SIG-M5 treated with dmso at 0.1 percent for 504 hours (cell line): Measurements from ENCODE around the gene DOCK9.
A peak's percentile ranks its signal among the peaks of the same experiment; 100 is the strongest.
"Not testable (repeated sequence)": the region's sequence is repeated elsewhere in the genome, so short reads cannot be mapped to it uniquely, and the experiment has no call there.

ENCODE experiments used
- DNase-seq: peaks from one replicate; lab custom pipeline; 2025; ENCODE audit not compliant: unreplicated experiment; lab: John Stamatoyannopoulos, UW

The DOCK9 gene

DNA sequence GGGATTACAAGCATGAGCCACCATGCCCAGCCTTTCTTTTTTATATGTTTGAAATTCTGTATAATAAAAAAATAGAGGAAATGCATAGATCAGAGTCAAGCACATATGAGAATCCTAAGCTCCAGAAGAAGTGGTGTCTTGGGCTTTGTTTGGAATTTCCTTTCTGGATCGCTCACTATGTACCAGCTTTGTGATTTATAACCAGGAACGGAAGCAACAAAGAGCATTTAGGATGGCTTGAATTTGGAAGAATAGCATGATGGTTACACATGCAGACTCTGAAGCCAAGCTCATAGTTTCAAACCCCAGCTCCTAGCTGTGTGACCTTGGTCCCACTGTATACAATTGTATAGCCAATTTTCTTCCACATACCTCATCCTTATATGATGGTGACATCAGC is 197.4 kb downstream of the DOCK9 start:
- DNase-seq = no peak

GRCh38 chr13:98779695-98780094 is 198.2 kb downstream of the DOCK9 start:
- DNase-seq = no peak

DNA sequence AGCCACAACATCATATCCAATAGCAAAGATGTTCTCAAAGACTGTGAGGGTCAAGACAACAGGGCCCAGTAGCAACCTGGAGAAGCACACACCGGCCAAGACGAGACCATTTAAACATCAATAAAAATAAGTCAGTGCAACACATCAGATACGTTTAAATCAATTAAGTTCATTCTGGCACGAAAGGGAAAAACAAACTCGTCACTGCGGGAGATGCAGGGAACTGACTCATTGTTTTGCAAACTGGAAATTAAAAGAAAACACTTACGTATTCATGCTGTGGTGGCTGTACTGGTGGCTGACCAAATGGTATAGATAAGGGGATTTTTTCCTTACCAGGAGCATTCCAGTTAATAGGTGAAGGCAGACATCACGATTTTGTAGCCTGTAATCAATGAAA is 199.1 kb downstream of the DOCK9 start:
- DNase-seq = no peak

DNA sequence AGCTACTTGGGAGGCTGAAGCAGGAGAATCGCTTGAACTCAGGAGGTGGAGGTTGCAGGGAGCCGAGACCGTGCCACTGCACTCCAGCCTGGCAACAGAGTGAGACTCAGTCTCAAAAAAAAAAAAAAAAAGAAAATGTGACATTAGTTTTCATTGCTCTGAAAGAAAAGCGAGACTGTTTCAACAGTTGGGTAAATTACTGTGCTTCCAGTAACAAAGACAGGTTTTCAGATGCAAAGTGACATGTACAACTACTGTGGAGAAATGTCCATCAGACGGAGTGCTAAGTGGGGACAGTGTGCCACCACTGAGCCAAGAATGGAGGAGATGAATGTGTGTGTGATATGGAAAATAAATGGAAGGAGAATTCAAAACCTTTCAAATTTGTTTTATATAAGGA is 201.2 kb downstream of the DOCK9 start:
- no peak for DNase-seq

DNA sequence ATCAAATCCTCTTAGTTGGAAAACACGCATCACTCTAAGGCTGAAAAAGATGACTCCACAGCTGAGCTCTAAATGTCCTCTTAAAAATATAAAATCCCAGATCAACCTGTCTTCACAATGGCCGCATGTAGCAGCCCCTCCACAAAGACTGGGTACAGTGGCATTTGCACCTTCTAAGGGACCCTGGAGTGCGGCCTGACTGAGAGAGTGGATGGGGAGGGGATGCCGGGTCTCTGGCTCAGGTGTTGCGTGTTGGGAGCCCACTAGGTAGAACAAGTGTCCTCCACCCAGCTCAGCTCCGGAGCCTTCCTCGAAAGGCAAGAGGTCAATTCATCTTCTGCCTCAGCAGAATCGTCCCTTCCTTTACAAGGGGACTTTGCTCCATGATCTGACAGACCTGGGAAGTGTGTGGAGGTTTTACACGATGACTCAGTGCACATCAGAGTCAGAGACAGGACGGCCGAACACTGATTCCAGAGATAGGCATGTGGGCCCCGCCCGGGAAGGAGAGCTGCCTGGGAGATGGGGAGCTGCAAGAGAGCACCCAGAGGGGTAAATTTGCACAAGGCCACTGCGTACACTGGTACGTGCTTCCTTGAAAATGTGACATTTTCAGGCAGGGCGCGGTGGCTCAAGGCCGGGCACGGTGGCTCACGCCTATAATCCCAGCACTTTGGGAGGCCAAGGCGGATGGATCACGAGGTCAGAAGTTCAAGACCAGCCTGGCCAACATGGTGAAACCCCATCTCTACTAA is 201.8 kb downstream of the DOCK9 start:
- no peak for DNase-seq

DNA sequence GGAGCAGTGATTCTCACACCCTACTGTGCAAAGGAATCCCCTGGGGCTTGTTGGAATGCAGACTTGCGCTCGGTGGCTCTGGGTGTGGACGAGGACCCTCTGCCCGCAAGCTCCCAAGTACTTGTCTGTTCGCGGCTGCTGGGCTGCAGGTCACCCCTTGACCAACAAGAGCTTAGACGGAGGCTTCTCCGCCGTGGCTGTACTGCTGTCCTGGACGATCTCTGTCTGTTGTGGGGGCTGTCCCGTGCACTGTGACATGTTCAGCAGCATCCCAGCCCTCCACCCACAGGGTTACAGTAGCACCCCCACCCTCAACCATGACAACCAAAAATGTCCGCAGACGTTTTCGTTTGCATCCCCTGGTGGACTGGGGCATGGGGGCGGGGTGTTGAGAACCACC is 202.5 kb downstream of the DOCK9 start:
- no peak for DNase-seq

DNA sequence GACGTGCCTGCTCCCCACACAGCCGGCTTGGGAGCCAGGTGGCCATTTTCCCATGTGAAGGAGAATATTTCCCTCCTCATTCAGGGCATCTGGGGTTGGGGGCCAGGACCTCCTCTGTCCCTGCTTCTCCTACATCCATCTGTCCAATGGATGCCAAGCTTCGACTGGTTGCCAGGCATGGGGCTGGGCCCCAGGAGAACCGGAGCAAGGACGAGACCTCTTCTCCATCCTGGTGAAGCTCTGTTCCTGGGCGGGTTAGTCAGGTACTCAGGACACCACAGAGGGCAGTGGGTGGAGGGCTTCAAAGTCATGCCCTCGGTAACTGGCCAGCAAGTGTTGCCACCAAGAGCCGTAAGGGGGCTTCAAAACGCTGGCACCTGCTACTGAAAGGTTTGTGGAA is 203.1 kb downstream of the DOCK9 start:
- no peak for DNase-seq

DNA sequence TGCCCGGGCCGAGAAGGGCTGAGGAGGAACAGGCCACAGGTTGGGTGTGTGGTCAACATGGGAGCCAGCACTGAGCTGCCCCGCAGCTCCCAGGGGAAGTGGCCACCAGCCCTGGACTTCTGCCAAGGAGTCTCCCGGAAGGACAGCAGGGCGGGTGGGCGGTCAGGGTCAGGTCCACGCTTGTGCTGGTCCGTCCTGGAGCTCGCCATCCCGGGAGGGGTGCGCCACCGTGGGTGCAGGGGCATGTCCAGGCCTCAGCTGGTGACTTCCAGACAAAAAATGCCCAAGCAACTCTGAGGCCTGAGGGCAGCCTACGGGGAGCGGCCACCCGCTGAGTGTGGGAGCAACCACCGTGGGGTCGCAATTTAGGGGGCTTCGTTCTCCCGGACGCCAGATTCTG is 203.9 kb downstream of the DOCK9 start:
- DNase-seq = no peak

- DNase-seq = no peak
Measured at GRCh38 chr13:98772794-98773452, 204.9 kb downstream of the DOCK9 start.

GRCh38 chr13:98771838-98772611 is 205.8 kb downstream of the DOCK9 start:
- DNase-seq = no peak

GRCh38 chr13:98769736-98770135 is 208.1 kb downstream of the DOCK9 start:
- no peak for DNase-seq

- DNase-seq = peak; percentile 36
Measured at GRCh38 chr13:98768522-98768921, 209.3 kb downstream of the DOCK9 start.

DNA sequence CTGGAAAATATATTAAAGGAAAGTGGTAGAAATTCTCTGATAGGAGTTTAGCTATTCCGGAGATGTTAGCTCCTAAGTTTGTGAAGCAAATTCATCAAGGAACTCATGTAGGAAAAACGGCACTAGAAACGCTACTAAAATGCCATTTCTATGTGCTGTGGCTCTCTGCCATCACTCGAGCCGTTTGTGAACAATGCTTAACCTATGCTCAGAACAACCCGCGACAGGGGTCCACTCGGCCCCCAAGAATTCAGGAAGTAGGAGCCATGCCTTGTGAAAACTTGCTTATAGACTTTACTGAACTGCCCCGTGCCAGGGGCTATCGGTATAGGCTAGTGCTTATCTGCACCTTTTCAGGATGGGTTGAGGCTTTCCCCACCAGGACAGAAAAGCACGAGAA is 211.2 kb downstream of the DOCK9 start:
- no peak for DNase-seq

- DNase-seq = no peak
Measured at GRCh38 chr13:98765996-98766519, 211.8 kb downstream of the DOCK9 start.

- DNase-seq = no peak
Measured at GRCh38 chr13:98761986-98762616, 215.8 kb downstream of the DOCK9 start.

GRCh38 chr13:98761126-98761985 is 216.5 kb downstream of the DOCK9 start:
- peak; percentile 73 for DNase-seq

- DNase-seq = no peak
Measured at GRCh38 chr13:98755729-98756128, 222.1 kb downstream of the DOCK9 start.

- no peak for DNase-seq
Measured at GRCh38 chr13:98755116-98755515, 222.7 kb downstream of the DOCK9 start.

GRCh38 chr13:98754468-98754867 is 223.4 kb downstream of the DOCK9 start:
- DNase-seq = not testable (repeated sequence)
